GM18508 (cell line): Measurements from ENCODE around the gene BACE2.

Experiments used
- ATAC-seq: cut with Tn5 transposase; IDR thresholded peaks from one replicate; pipeline ENCODE4 v1.9.1; 2021; ENCODE audit warnings: moderate number of reproducible peaks; ENCODE audit not compliant: insufficient read depth, unreplicated experiment

Gene BACE2

DNA sequence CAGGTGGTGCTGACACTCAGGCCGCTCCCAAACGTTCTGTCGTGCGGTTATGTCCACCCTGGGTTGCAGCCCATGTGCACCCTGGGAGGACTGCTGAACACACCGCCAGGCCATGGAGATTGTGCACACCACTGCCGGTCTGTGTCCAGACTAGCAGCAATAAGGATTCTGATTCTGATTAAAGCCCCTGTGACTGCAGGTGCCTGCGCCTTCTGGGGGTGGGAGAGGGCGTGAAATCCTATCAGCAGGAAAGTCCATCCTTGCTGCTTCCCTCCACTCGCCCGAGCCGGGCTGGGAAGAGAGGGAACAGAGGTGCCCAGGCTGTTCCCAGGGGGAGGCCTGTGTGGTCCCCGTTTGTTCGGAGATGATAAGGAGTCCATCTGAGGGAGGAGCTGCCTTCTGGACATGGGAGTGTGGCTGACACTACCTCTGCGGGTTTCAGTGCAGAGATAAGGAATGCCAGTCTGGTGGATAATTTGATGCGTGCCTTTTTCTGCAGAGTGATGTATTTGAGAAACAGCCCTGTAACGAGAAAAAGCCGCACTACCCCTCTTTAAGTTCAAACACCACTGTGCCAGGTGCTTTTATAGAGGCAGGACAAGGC lies 41.2 kb downstream of the BACE2 start:
- no peak for ATAC-seq

DNA sequence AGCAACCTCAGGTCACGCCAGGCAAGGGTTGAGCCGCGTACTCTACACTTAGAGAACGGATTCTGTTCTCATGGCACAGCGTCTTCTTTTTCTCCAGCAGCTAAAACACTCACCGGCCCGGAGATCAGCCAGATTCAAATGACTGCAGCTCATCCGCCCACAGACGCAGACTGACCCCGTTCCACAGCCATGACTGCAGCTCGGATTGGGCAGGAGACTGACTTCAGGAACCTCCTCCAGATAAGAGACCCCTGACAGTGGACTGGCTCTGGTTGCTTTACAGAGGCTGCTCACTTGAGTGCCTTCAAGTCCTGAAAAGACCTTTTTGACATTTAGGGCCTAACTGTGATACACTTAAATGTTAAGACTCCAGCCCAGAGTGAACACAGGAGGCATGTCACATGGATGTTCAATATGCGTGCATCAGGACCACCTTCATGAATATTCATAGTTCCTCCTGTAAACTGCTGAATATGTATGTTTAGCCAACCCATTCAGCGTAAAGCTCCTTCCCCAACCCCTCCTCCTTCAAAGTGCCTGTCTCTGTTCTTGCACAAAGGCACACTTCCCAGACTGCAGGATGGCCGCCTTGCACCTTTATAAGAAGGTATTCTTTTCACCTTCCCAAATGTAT lies 42.6 kb downstream of the BACE2 start:
- ATAC-seq: no peak

DNA sequence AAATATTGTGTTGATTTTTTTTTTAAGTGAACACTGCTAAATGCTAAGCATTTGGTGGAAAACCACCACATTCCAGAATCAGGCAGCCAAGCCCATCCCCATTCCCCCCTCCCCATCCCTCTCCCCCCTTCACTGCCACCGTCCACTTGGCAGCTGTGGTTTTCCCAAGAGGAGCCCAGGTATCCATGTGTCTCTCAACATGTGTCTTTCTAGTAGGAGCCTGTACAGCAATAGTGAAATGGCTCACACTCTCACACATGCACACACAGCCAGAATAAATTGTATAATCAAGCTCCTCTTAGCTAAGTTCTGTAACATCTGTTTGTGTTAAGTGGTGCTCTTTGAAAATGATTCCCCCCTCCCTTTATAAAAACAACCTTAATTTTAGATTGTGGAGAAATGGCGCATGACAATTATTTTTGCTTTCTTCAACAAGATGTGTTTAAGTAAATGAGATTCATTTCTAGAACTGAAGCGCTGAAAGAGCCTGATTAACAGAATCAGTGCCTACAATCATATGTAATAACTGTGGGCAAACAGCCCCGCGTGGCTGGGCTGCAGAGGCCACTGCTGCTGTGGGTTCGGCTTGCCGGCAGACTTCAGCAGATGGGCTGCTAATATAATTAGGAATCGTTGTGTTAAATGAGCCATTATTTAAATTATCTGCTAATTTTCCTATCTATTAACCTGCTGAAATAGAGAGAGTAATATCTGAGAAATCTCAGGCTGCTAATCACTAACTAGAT lies 43.3 kb downstream of the BACE2 start:
- ATAC-seq: no peak

DNA sequence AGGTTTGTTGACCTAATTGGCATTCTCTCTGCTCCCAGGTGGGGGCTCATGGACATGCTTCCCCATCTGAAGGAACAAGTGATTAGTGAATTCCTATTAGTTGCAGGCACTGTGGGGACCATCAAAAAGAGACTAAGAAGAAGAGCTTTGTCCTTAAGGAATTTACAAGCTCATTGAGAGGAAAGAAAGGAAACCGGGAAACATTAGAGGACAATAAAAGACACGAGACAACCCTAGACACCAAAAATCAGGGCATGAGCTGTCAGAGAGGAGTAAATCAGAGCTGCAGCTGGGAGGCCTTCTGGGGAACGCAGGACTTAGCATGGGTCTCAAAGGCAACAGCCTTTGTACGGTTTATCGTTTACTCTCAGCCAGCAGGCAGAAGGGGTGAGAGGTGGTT lies 45.1 kb downstream of the BACE2 start:
- ATAC-seq: no peak

DNA sequence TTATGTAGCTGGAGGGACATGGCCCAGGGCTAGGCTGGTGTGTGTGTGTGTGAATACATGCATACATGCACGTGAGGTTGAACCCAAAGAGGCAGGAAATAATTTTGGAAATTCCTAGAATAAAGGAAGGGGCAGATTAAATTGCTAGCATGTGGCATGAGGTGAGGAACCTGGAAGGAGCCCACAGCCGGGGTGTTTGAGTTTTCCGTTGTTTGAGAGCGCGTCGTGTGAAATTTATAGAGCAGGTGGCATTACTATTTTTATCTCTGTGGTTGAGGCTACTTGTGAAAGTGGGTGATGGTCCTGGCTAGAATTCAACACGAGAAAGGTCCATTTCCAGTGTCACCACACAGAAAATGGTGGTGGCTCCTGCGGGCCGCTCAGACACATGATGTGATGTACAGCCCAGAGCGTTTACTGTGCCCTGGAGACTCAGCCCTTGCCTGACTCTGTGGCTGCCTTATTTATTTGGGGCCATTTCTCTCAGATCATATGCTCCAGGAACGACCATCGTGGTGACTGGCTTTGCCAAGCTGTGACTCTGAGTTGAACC lies 48.0 kb downstream of the BACE2 start:
- no peak for ATAC-seq

DNA sequence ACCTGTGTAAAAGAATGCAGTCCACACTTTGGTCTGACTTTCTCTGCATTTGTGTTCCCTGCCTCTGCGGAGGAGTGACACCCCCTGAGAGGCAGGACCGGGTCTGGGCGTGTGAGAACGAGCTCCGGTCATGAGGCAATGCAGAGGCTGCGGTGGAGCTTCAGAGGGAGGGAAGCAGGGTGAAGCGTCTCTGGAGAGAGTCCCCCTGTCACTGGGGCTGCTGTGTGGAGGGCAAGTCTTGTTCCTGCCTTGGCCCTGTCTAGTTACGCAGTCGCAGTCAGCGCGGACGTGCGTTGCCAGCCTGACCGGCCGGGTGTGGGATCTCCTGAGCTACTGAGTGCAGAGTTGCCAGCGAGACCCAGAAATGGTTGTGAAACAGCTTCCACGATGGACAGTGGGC lies 48.5 kb downstream of the BACE2 start:
- ATAC-seq: no peak

DNA sequence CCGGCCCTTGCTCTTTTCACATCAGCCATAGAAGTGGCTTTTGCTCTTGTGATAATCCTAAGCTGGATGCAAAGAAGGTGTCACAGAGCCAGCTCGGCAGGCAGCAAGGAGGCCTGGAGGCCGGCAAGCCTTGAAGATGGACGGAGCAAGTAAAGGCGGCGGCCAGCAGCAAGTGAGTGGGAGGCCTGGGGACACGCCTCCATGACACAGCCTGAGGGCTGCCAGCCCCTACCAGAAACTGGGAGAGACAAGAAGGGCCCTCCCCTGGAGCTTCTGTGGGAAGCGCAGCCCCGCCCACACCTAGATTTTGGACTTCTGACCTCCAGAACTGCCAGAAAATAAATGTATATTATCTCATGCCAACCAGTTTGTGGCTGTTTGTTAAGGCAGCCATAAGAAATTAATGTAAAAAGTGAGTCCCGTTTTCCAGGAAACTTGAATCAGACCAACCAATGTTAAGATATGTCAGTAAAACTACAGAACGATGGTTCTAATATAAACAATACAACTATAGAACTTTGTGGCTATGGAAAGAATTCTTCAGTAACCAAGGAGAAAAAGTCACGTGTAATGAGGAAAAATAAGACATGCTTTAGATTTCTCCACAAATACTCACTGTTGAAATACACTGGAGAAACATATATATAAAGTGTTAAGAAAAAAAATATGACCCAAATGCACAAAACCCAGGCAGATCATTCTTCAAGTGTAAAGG lies 49.9 kb downstream of the BACE2 start:
- ATAC-seq: no peak

DNA sequence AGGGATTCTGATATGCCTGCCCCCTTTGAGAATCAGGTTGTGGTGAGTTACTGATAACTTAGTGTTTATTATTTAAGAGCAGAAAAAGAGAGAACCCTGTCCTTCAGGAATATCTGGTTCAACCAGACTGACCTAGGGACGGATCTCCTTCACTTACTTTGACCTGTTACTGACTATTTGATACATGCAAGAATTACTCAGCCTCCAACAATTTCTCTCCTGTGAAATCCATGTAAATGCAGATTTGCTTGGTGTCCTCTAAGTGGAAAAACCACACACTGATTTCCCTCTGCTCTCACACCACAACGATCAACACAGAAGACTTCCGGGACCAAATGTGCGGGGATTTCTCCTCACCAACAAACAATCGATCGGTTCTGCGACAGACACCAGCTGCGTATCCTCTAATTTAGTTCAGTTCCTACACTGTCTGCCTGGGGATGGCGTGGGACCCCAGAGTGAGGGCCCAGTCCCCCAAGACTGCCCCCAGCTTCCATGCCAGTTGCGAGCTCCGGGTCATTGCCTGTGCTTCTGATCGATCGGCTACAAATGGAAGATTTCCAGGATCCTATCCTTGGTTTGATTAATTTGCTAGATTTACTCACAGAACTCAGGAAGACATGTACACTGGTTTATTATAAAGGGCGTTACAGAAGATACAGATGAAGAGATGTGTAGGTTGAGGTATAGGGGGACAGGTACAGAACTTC lies 51.7 kb downstream of the BACE2 start:
- ATAC-seq: no peak

DNA sequence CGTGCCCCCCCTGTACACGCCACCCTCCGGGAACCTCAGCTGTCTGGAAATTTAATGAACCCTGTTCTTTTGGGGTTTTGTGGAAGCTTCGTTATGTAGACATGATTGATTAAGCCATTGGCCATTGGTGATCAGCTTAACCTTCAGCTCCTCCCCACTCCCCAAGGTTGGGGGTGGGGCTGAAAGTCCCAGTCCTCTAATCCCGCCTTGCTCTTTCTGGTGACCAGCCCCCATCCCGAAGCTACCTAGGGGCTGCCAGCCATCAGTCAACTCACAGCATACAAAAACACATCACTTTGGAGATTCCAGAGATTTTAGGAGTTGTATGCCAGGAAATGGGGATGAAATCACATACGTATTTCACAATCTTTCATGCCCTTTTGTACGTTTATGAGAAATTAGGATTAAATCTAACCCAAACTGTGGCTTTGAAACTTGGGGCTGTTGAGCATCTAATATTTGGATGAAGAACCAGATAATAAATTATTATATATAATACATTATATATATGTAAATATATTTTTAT lies 52.3 kb downstream of the BACE2 start:
- no peak for ATAC-seq

DNA sequence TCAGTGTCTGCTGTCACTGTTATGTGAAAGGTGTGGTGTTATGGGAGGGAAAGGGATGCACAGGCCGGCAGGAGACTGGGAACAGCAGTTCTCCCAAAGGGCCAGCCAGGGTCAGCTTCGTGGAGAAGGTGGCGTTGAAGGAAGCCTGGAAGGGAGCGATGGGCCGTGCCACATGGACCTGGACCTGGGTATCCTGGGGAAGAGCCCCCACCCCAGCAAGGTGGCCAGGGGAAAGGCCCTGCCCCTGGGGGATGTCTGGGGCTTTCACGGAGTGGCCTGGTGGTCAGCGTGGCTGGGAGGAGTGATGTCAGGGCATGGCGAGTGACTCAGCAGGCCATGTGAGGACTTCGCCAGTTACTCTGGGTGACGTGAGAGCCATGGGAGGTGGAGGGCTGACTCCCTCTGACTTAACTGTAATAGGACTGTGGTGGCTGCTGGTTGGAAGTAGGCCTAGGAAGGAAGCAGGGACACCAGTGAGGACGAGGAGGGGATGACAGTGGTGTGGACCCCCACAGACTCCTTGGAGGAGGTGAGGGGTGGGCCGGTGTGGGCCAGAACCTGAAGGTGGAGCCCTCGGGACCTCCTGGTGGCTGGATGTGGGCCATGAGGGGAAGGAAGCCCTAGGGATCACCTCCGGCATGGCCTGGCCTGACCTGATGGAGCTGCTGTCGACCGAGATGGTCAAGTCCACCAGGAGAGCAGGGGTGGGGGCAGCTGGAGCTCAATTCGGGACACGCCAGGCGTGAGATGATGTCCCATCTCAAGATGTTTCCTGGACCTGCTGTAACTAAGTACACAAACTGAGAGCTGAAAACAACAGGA lies 54.5 kb downstream of the BACE2 start:
- no peak for ATAC-seq

DNA sequence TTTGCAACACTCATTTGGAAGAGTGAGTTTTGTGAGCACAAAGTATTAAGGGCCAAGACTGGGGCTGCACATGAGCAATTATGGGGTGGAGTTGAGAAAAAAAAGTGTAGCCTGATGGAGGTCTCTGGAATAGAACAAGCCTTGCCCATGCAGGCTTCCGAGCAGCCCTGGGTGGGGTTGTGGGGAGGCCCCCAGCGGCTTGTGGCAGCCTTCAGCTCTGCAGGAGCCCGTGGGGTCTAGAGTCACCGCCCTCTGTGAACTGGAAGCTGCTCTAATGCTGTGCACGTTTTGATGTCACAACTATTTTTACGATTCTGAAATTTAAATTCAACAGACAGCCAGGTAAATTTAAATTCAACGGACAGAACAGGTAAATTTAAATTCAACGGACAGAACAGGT lies 58.9 kb downstream of the BACE2 start:
- ATAC-seq: no peak

DNA sequence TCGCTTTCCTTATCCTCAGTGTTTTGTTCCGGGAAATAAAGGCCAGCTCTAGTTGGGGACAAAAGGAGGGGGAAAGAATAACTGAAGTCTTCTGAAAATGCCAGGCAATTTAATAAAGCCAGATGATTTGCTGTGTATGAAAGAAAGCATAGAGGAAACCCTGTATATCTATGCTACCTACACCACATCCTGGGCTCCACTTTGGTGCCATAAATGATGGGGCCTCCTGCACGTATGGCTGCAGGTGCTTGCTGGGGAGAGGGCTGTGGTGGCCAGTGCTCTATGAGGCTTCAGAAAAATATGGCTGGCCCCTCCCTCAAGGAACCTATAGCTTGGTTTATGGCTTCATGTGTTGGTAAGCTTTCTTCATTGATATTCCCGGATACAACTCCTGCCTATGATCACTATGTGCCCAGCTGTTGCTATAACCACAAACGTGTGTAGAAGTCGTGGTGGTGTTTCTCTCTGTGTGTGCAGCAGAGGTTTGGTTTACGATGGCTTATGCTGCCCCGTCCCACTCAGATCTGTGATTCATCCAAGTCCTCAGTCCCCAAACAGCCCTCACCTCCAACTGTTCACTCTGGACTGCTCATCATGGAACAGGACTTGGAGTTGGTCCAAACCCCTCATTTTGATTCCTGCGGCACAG lies 59.5 kb downstream of the BACE2 start:
- no peak for ATAC-seq

DNA sequence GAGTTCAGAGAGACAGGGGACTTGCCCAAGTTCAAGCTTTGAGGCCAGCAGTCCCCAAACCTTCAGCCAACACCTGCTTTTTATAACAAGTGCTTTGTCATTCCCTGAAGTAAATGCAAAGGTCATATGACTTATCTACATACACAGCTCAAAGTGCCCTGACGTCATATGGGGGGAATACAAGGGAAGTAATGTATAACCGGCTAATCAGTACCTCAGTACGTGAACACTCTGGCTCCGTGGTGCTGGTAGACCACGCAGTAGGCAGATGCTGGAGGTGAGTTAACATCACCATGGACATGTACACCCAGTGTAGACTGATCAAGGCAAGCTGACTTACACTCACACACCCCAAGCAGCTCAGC lies 60.0 kb downstream of the BACE2 start:
- no peak for ATAC-seq

DNA sequence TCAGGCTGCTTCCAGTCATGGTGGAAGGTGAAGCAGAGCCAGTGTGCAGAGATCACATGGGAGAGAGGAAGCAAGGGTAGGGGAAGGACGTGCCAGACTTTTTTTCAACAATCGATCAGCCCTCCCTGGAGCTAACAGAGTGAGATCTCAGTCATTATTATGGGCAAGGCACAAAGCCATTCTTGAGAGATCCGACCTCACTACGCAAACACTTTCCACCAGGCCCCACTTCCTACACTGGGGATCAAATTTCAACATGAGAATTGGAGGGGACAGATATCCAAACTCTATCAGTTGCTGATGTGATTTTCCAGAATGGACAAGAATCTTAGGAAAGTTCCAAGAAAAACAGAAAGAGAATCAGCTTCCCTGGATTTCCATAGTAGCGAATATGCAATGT lies 60.5 kb downstream of the BACE2 start:
- no peak for ATAC-seq

DNA sequence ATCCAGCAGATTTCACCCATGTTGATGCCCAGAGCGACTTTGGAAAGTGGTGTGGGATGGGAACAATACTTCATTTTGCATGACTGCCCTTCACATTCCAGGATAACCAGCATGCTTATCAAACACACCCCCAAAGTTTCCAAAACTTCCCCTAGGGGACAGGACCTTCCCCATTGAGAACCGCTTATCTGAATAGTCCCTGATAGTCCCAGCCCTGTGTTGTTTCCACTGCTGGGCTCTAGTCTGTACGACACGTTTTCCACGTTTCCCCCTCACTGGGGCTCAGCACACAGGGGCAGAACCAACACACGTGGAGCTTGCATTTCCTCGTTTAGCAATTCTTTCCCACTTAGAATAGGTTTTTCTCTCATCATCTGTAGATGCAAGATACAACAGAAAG lies 61.0 kb downstream of the BACE2 start:
- ATAC-seq: no peak

DNA sequence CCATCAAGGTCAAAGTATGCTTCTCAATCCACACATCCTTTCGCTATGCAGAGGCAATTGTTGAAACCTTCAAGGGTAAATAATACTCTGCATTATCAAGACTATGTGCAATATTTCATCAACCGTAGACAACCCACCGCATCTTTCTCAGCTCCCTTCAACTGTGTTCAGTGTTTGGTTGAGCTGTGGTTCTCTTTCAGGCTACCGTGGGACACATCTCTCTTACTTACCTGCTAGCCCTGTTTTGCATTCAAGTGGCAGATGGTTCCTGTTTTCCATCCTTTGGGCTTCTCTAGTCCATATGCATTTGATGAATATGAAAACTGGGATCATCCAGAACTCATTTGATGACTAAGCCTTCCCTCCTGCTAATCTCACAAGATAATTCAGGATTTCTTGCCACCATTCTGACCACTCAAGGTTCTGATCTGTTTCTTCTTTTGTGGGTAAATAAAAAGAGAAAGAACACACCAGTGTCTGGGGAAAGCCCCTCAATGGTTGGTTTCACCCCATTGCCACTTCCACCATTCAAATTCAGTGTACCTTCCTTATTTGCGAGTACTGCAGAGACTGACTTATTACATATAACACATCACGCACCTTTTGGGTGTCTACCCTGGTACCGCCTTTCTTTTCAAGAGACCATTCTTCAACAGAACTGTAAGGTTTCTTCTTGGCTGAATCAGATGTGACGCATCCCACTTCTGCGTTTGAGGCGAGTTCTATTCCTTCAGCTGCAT lies 61.7 kb downstream of the BACE2 start:
- ATAC-seq: no peak

DNA sequence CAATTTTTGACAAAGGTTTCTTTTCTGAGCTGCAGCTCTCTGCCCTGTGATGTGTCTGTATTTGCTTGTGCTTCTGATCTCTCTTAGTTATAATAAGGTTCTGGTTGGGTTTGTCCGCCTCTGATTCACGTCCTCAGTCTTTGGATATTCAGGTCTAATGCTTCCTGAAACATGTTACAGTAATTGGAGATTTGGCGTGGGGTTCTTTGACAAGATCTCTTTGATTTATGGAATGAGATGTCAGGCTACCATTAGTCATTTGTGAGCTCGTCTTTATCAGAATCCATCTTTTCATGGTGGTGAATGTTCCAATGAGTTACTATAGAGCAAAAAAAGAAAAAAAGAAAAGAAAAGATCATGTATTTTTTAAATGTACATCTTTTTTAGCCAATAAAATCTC lies 62.5 kb downstream of the BACE2 start:
- no peak for ATAC-seq

DNA sequence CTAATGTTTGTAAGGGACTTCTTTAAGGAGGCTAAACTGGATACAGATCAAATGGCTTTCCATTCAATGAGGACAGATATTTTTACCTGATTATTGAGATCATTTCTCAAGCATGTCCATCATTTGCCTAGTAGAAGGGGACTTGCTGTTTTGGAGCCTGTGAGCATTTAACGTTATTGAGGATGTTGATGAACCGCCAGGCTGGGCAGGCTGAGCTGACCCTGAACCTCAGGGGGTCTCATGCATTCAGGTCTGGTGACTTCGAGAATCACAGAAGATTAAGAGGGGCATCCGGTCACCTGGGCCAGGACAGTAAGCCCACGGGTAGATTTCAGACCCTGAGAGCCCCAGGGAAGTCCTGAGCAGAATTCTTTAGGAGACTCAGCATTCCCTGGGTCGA lies 63.1 kb downstream of the BACE2 start:
- ATAC-seq: no peak
